KBM-7 (cell line): ENCODE measurements around the gene IDH3G.
A peak's percentile ranks its signal among the peaks of the same experiment; 100 is the strongest.
"Not testable (repeated sequence)": the region's sequence is repeated elsewhere in the genome, so short reads cannot be mapped to it uniquely, and the experiment has no call there.

Experiments used
- DNase-seq: peaks from one replicate; pipeline ENCODE4 v3.0.0-alpha.2; 2015
- in situ Hi-C: fragments of 300-500 bp; cut with MboI; formaldehyde crosslinking; loops from 2 replicates; pipeline ENCODE4 v1.14.3; 2020; ENCODE audit warnings: low sequenced_read_pairs, low pct_unique_long_range_greater_than_20kb, mixed read lengths

Gene IDH3G

GRCh38 chrX:153818064-153818463 is 23.9 kb upstream of the IDH3G start:
- DNase-seq, in situ Hi-C loops: not testable (repeated sequence)

- DNase-seq, result peak; percentile 60
Observed at GRCh38 chrX:153816831-153817690, 22.9 kb upstream of the IDH3G start.

GRCh38 chrX:153814591-153815315 is 20.6 kb upstream of the IDH3G start:
- in situ Hi-C loops, result no loop called here
- peak; percentile 53 for DNase-seq

More at GRCh38 chrX:153816831-153817690, 22.9 kb upstream of the IDH3G start:
- in situ Hi-C loops, result no loop called here

GRCh38 chrX:153813161-153813560 is 19.0 kb upstream of the IDH3G start:
- no peak for DNase-seq
- in situ Hi-C loops, result no loop called here

- DNase-seq, result no peak
- in situ Hi-C loops, result no loop called here
Observed at GRCh38 chrX:153812220-153812619, 18.0 kb upstream of the IDH3G start.

GRCh38 chrX:153807976-153808375 is 13.8 kb upstream of the IDH3G start:
- DNase-seq, result no peak
- in situ Hi-C loops, result no loop called here

GRCh38 chrX:153806999-153807575 is 12.9 kb upstream of the IDH3G start:
- in situ Hi-C loops, result no loop called here
- DNase-seq, result no peak

GRCh38 chrX:153805436-153805835 is 11.3 kb upstream of the IDH3G start:
- in situ Hi-C loops, result no loop called here
- DNase-seq, result no peak

- in situ Hi-C loops, result no loop called here
- no peak for DNase-seq
Observed at GRCh38 chrX:153804621-153805020, 10.4 kb upstream of the IDH3G start.

GRCh38 chrX:153804100-153804595 is 10.0 kb upstream of the IDH3G start:
- in situ Hi-C loops, result no loop called here
- DNase-seq, result no peak

- in situ Hi-C loops, result no loop called here
- no peak for DNase-seq
Observed at GRCh38 chrX:153803211-153804099, 9.3 kb upstream of the IDH3G start.

- in situ Hi-C loops, result no loop called here
Observed at GRCh38 chrX:153802513-153803045, 8.4 kb upstream of the IDH3G start.

GRCh38 chrX:153801669-153802068 is 7.5 kb upstream of the IDH3G start:
- DNase-seq, result no peak
- in situ Hi-C loops, result no loop called here

More at GRCh38 chrX:153802513-153803045, 8.4 kb upstream of the IDH3G start:
- no peak for DNase-seq

GRCh38 chrX:153800746-153801145 is 6.6 kb upstream of the IDH3G start:
- DNase-seq, result no peak
- in situ Hi-C loops, result no loop called here

- in situ Hi-C loops, result no loop called here
- DNase-seq, result no peak
Observed at GRCh38 chrX:153800177-153800722, 6.1 kb upstream of the IDH3G start.

GRCh38 chrX:153799326-153799725 is 5.2 kb upstream of the IDH3G start:
- in situ Hi-C loops, result no loop called here
- no peak for DNase-seq

- no peak for DNase-seq
- in situ Hi-C loops, result no loop called here
Observed at GRCh38 chrX:153797415-153798015, 3.3 kb upstream of the IDH3G start.
